ENCODE results near the gene SIKE1. TPM values are rescaled to one million over a fixed set of nuclear protein-coding genes. Genes with fewer than 3 reads are reported as not detected.
"Not testable (repeated sequence)": the region's sequence is repeated elsewhere in the genome, so short reads cannot be mapped to it uniquely, and the experiment has no call there.

SIKE1 gene
- 45.3 and 90.5 TPM in 2 replicates for total RNA-seq

GRCh38 chr1:114780344-114781226 is at the start of gene SIKE1:
Gene SIKE1 (minus strand): TSS chr1:114780685. CDS start chr1:114780607, 78 bp downstream.
- H3K36me3 ChIP-seq (ENCODE audit: control insufficient read depth, insufficient read depth, low read length), result no peaks in the 10 kb centered on the region
- no peak for FAIRE-seq
- H3K27me3 ChIP-seq (ENCODE audit: control insufficient read depth, insufficient read depth, low read length), result no peaks in the 10 kb centered on the region
- DNase-seq (ENCODE audit: low read depth), result peak; percentile 91
- peak within 1 kb of the TSS; percentile 90 for H3K4me3 ChIP-seq (ENCODE audit: low read depth, low read length)
- peak; percentile 15 for TF ChIP-seq CTCF (IDR thresholded peaks at IDR 0.05; ENCODE audit: insufficient read depth, low read length, severe bottlenecking)

- H3K36me3 ChIP-seq (ENCODE audit: control insufficient read depth, insufficient read depth, low read length); H3K4me3 ChIP-seq (ENCODE audit: low read depth, low read length); H3K27me3 ChIP-seq (ENCODE audit: control insufficient read depth, insufficient read depth, low read length); DNase-seq (ENCODE audit: low read depth); FAIRE-seq: not testable (repeated sequence)
Measured at GRCh38 chr1:114830075-114830474, 49.6 kb upstream of the SIKE1 start.

GRCh38 chr1:114828251-114828650 is 47.8 kb upstream of the SIKE1 start:
- Histone ChIP-seq H3K36me3 (ENCODE audit: control insufficient read depth, insufficient read depth, low read length) (no peaks in the 10 kb centered on the region), H3K27me3 (ENCODE audit: control insufficient read depth, insufficient read depth, low read length) (no peaks in the 10 kb centered on the region), H3K4me3 (ENCODE audit: low read depth, low read length) (no peak overlapping the region)
- FAIRE-seq, result no peak
- TF ChIP-seq CTCF (IDR thresholded peaks at IDR 0.05; ENCODE audit: insufficient read depth, low read length, severe bottlenecking), result no peak
- peak; percentile 90 for DNase-seq (ENCODE audit: low read depth)

GRCh38 chr1:114821978-114822377 is 41.5 kb upstream of the SIKE1 start:
- DNase-seq (ENCODE audit: low read depth), result no peak
- no peak for FAIRE-seq
- no peaks in the 10 kb centered on the region for H3K27me3 ChIP-seq (ENCODE audit: control insufficient read depth, insufficient read depth, low read length)
- no peaks in the 10 kb centered on the region for H3K36me3 ChIP-seq (ENCODE audit: control insufficient read depth, insufficient read depth, low read length)
- H3K4me3 ChIP-seq (ENCODE audit: low read depth, low read length), result no peak overlapping the region
- no peak for TF ChIP-seq CTCF (IDR thresholded peaks at IDR 0.05; ENCODE audit: insufficient read depth, low read length, severe bottlenecking)

DNA sequence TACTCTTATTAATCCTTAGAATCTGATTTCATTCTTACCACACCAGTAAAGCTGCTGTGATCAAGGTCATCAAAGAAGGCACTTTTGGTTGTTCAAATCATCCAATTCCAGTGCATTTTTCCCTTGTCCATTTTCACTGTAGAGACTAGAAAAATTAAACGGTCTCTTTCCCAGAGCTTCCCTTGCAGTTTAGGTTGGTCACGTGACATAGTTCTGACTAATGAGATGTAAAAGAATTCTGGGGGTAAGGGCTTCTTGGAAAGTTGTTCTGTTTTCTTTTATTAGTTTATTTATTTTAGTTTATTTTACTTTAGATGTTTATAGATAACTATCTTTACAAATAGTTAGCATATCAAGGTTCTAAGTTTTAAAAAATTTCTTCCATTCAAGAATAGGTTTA is 39.9 kb upstream of the SIKE1 start:
- DNase-seq (ENCODE audit: low read depth), result no peak
- no peaks in the 10 kb centered on the region for H3K27me3 ChIP-seq (ENCODE audit: control insufficient read depth, insufficient read depth, low read length)
- no peak overlapping the region for H3K4me3 ChIP-seq (ENCODE audit: low read depth, low read length)
- H3K36me3 ChIP-seq (ENCODE audit: control insufficient read depth, insufficient read depth, low read length), result no peaks in the 10 kb centered on the region
- TF ChIP-seq CTCF (IDR thresholded peaks at IDR 0.05; ENCODE audit: insufficient read depth, low read length, severe bottlenecking), result no peak
- FAIRE-seq, result no peak

DNA sequence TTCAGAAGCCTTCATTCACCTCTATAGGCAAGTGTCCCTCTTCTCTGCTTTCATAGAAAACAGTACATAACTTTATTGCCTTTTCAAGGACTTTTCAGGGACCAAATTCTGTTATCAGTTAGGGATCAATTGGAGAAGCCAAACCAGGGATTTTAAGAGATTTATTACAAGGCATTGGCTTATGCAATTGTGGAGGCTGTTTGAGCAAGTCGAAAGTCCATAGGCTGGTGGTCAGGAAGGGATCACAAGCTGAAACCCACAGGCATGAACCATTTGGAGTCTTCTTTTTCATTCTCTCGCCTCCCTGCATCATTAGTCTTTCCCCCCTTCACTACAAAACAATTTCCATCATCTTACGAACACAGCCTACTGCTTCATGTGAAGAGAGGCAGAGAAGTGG is 39.4 kb upstream of the SIKE1 start:
- no peak for DNase-seq (ENCODE audit: low read depth)
- no peaks in the 10 kb centered on the region for H3K27me3 ChIP-seq (ENCODE audit: control insufficient read depth, insufficient read depth, low read length)
- TF ChIP-seq CTCF (IDR thresholded peaks at IDR 0.05; ENCODE audit: insufficient read depth, low read length, severe bottlenecking), result no peak
- no peaks in the 10 kb centered on the region for H3K36me3 ChIP-seq (ENCODE audit: control insufficient read depth, insufficient read depth, low read length)
- no peak overlapping the region for H3K4me3 ChIP-seq (ENCODE audit: low read depth, low read length)
- no peak for FAIRE-seq

DNA sequence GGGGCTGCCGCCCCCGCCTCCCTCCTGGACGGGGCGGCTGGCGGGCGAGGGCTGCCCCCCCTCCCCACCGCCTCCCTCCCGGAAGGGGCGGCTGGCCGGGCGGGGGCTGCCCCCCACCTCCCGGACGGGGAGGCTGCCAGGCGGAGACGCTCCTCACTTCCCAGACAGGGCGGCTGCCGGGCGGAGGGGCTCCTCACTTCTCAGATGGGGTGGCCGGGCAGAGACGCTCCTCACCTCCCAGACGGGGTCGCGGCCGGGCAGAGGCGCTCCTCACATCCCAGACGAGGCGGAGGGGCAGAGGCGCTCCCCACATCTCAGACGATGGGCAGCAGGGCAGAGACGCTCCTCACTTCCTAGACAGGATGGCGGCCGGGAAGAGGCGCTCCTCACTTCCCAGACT is 24.0 kb upstream of the SIKE1 start:
- DNase-seq (ENCODE audit: low read depth); H3K36me3 ChIP-seq (ENCODE audit: control insufficient read depth, insufficient read depth, low read length); H3K4me3 ChIP-seq (ENCODE audit: low read depth, low read length); H3K27me3 ChIP-seq (ENCODE audit: control insufficient read depth, insufficient read depth, low read length); FAIRE-seq: not testable (repeated sequence)
